ENCODE data around the gene DRC1.
"Not testable (repeated sequence)": the region's sequence is repeated elsewhere in the genome, so short reads cannot be mapped to it uniquely, and the experiment has no call there.

DRC1 gene

DNA sequence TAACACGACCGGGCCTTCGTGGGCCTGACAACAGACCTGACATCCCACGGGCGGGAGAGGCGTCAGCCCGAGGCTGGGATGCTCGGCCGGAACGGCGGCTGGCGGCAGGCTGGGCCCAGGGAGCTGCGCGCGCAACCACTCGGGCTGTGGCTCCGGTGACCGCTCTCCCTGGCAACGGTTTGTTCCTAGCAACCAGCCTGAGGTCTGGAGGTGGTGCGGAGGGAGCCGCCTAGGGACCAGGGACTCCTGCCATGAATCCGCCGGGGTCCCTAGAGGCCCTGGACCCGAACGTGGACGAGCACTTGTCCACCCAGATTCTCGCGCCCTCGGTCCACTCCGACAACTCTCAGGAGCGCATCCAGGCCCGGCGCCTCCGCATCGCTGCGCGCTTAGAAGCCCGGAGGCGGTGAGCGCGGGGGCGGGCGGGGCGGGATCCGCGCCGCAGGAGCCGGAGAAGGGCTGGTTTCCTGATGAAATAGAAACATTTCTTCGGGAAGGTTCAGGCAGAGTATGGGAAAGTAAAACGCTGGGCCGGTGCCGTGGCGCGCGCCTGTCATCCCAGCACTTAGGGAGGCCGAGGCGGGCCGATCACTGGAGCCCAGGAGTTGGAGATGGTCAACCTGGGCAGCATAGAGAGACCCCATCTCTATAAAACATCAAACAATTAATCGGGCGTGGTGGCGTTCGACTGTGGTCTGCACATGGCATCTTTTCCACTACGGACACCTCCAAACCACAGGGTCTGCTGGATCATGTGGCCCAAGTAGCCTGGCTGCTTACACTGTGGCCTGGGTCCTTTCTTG, at the start of gene DRC1:
DRC1 (plus strand) TSS at position 182 of the 803 bp plus-strand sequence; CDS start at position 252, 70 bp downstream.
- DNase-seq: no peak

DNA sequence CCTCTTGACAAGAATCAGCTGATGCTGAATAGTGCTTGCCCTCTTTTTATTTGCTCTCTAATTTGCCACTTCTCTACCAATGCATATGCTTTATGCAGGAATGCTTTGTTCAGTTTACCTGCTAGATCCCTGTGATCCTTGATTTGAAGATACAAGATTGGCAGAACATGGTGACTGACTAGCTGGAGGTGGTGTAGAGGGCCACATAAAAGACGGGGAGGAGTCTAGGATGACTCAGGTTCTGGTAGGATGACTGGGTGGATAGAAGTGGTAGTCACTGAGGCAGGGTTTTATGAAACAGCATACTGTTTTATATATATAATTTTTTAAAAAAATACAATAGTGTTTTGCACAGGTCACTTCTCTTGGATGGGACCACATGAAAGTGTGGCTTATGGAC, 48.8 kb upstream of the DRC1 start:
- no peak for DNase-seq

DNA sequence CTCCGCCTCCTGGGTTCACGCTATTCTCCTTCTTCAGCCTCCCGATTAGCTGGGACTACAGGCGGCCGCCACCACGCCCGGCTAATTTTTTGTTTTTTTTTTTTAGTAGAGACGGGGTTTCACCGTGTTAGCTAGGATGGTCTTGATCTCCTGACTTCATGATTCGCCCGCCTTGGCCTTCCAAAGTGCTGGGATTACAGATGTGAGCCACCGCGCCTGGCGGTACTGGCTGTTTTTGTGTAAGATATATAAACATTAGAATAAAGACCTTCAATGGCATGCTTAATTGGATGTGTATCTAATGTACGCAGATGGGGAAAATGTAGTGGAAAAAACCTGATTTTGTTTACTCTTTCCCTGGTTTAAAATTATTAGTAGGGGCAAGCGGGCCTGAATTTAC, 47.3 kb upstream of the DRC1 start:
- not testable (repeated sequence) for DNase-seq

DNA sequence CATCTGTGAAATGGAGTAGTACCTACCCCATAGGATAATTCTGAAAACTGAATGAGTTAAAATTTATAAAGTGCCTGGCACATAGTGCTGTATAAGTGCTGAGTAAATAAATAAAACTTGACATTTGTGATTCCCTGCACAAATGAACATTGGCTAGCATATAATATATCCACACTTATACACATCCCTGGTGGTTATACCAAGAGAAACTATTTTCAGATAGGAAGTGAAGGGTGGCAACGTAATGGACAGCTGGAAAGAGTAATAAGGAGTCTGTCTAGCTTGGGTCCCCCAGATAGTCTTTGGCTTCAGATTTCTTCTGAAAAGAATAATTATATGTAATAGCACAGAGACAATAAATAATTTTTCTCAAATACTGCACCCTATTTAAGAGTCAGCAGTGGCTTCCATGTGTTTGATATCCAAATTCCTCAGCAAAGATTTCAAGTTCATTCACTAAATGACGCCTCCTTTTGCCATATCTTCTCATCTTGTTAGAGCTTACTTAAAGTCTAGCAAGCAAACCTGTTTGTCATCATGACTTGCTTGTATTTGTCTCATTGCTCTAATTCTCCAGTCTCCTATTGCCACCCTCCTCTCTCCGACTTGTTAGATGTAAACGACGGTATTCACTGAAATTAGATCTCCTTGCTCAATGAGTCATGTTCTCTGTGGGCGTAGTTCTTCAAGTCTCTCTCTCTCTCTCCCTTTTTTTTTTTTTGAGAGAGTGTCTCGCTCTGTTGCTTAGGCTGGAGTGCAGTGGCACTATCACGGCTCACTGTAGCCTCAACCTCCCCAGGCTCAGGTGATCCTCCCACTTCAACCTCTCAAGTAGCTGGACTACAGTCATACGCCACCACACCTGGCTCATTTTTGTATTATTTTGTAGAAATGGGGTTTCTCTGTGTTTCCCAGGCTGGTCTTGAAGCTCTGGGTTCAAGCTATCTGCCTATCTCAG, 46.4 kb upstream of the DRC1 start:
- no peak for DNase-seq

DNA sequence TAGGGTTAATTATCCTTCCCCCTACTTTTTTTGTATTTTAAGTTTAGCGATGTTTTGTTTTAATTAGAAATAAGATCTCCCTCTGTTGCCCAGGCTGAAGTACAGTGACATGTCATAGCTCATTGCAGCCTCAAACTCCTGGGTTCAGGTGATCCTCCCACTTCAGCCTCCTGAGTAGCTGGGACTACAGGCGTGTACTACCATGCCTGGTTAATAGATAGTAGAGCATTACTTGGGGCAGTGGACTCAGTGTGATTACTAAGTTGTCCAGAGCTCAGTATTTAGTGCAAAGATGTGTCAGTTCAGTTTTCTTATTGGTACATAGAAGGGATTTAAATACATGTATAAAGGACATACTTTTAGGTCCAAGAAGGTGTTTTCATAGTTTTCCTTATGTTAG, 45.6 kb upstream of the DRC1 start:
- no peak for DNase-seq

DNA sequence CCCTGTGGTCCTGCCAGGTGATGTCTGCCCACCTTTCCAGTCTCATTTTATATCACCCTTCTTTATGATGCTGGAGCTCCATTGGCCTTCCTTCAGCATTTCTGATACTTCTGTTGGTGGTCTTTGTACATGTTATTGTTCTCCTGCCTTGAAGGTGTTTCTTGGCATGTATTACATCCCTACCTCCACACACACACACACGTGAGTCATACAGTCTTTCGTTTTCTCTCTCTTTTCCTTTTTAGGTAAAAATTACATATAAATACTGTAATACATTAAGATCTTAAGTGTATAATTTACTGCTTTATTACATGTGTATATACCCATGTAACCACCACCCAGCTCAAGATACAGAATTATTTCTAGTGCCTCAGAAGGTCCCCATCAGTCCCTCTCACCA, 44.9 kb upstream of the DRC1 start:
- DNase-seq: no peak

DNA sequence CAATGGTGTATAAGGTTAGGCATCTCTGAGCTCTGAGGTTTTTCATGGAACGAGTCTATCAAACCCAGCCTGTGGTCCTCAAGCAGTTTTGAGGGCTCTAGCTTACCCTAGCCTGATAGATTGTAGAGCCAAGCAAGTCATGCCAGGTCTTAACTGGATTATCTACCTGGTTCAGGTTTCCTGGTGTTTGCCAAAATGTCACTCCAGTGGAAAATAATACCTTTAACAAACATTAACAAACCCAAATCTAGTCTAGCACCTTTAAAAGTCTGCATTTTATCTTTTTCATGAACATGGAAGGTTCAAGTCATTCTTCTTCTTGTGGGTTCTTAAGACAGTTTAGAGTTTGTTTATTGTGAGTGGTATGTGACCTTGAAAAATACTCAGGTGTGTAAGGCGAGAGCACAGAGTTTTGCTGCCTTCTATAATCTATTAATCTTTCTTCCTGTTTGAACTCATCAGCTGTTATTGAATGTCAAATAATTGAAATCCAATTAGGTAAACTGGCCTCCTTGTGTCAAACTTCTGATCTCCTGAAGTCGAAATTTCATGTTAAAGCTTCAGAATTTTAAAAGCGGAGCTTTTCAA, 41.7 kb upstream of the DRC1 start:
- no peak for DNase-seq

DNA sequence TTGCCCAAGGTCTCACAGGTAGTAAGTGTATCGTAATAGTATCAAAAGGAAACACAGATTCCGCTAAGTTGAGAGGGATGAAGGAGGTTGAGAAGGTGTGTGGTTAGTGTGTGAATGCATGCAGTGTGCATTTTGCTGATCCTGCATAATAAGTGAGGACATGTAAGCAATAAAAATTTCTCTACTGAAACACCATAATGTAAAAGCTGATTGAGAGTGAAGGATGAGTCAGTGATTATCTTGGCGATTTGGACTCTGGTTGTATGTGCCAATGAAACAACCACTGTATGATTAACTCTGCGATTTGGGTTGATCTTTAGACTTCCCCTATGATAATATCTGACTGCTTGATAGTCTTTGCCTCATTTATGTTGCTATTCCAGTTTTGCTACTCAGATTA, 38.4 kb upstream of the DRC1 start:
- no peak for DNase-seq

DNA sequence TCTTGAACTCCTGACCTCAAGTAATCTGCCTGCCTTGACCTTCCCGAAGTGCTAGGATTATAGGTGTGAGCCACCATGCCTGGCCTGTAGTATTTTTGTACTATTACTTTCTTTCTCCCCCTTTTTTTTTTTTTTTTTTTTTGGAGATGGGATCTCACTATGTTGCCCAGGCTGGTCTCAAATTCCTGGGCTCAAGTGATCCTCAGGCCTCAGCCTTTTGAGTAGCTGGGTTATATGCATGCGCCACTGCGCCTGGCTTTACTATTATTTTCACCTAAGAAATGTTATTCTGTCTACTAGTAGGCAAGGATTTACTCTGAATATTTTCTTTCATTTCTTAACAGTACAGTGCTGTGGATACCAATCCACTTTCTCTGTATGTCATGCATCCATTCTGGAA, 37.8 kb upstream of the DRC1 start:
- no peak for DNase-seq

DNA sequence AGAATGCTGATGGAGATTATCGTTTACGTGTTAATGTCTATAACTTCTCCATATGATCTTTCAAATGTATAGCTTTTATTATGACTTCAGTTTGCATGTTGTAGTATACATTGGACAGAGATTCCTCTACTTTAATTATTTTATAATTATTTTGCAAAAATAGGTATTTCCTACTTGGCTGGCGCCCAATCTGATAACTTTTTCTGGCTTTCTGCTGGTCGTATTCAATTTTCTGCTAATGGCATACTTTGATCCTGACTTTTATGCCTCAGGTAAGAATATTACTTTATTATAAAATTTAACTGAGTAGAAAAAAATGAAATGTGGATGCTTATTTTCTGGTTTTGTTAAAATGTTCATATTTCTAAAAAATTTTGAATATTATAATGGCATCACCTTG, 37.1 kb upstream of the DRC1 start:
- no peak for DNase-seq

DNA sequence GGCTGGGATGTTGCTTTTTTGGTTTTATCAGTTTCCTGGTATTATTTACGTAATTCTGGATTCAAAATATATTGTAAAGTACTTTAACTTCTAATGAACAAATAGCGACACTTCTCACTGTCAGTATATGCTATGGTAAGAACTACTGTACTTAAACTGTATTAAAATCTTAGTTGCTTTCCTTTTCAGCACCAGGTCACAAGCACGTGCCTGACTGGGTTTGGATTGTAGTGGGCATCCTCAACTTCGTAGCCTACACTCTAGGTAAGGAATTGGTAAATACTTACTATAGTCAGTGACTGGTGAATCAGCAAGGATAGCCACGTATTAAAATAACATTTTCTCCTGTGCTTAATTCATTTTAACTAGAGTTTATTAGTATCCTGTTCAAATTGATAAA, 34.8 kb upstream of the DRC1 start:
- DNase-seq: no peak

DNA sequence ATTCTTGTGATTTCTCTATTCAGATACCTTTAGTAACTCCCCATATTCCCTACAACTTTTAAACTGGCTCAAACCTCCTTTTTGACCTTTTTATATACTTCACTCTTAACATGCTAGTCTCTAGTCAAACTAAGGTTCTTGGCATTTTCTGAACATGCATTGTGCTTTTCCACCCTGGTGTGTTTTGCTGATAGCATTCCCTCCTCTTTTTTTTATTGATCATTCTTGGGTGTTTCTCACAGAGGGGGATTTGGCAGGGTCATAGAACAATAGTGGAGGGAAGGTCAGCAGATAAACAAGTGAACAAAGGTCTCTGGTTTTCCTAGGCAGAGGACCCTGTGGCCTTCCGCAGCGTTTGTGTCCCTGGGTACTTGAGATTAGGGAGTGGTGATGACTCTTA, 32.1 kb upstream of the DRC1 start:
- not testable (repeated sequence) for DNase-seq

DNA sequence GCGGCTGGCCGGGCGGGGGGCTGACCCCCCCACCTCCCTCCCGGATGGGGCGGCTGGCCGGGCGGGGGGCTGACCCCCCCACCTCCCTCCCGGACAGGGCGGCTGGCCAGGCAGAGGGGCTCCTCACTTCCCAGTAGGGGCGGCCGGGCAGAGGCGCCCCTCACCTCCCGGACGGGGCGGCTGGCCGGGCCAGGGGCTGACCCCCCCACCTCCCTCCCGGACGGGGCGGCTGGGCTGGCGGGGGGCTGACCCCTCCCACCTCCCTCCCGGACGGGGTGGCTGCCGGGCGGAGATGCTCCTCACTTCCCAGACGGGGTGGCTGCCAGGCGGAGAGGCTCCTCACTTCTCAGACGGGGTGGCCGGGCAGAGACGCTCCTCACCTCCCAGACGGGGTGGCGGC, 30.8 kb upstream of the DRC1 start:
- DNase-seq: not testable (repeated sequence)

DNA sequence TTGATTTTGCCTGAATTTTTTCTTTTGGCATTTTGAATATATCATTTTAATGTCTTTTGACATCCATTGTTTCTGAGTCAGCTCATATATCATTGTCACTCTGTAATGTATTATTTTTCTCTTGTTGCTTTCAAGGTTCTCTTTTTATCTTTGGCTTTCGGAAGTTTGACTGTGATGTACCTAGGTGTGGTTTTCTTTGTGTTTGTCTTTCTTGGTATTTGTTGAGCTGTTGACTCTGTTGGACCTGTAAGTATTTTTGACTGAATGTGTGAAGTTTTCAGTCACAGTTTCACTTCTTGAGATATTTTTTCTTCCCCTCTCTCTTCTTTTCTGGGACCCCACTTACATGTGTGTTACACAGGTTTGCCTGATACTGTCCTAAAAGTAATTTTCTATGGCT, 24.9 kb upstream of the DRC1 start:
- no peak for DNase-seq

DNA sequence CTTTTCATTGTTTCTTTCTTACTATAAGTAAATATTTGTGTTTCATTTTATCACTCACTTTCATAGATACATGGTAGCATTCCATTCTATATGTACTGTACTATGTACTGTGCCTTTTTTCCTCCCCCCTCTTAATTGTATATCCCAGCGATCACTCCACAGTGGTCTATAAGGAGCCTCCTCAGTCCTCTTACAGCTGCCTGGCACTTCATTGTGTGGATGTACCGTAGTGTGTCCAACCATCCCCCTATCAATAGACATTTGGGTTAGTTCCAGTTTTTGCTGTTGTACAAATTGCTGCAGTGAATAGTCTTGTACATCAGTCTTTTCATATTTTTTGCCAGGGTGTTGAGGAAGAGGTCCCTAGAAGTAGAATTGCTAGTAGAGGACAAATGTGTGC, 21.4 kb upstream of the DRC1 start:
- no peak for DNase-seq

DNA sequence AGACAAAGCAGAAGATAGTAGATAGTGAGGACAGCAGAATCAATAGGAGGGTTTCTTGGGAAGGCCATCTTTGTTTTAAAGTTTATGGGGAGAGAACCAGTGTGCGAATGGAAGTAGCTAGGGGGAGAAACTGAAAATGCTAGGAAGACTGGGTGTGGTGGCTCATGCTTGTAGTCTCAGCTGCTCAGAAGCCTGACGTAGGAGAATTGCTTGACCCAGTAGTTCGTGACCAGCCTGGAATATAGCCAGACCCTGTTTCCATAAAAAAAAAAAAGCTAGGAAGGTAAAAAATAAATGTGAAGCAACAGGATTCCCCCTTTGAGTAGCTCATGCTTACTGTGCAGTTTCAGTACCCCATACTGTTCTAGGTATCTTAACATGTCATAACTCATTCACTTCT, 19.2 kb upstream of the DRC1 start:
- DNase-seq: no peak

DNA sequence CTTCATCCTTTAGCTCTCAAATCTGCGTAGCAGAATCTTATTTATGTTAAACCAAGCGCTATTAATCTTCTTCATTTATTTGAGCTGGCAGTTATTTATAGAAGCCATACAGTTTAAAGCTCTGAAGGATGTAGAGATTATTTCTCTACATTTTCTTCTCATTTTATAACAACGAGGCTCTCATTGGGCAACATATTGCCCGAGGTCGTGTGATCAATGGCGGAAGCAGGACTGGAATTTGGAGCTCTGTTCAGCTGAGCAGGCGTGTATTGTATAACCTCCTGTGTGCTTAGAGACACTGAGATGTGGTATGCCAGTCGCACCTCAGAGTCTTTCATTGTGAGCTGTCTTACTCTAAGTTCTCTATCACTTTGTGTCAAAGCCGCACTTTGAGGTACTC, 17.5 kb upstream of the DRC1 start:
- DNase-seq: no peak

DNA sequence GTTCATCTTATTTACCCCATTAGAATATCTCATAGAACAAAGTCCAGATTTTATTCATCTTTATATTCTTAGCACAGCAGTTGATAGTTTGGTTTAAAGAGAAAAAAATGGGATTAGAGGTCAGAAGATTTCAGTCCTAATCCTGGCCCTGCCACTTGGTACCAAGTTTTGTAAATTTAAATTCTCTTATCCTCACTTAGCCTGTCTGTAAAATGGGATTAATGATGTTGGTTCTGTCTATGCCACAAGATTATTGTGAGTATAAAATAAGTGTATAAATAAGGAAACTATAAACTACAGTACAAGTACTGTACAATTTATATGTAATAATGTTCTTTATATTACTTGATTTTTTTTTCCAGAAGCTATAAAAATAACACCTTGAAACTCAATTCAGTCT, 17.1 kb upstream of the DRC1 start:
- DNase-seq: no peak

DNA sequence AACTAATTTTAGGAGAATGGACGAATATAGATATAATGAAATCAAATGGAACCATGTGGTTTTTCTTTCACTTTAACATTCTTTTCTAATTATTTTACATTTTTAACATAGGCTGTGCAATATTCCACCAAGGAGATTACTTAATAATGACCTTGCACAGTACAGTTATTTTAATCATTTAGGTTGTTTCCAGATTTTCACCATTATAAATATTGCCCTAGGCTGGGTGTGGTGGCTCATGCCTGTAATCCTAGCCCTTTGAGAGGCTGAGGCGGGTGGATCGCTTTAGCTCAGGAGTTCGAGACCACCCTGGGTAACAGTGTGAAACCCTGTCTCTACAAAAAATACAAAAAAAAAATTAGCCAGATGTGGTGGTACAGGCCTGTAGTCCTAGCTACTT, 14.5 kb upstream of the DRC1 start:
- no peak for DNase-seq

DNA sequence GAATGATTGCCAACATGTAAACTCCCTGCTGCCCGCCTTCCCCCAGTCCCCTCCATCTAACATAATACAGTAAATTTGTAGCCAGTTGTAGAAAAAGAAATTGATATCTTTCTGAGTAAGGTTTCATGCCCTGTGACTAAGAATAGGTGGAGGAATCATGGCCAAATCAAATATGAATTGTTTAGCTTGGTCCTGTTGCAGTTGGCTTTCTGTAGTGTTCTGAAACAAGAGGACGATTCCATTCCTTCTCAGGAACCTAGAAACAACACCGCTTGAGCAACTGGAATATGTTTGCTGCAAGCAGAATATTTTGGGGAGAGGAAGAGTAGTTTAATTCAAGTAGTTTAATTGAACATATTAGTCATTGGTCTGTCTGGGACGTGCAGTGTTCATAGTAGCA, 7.0 kb upstream of the DRC1 start:
- DNase-seq: no peak

DNA sequence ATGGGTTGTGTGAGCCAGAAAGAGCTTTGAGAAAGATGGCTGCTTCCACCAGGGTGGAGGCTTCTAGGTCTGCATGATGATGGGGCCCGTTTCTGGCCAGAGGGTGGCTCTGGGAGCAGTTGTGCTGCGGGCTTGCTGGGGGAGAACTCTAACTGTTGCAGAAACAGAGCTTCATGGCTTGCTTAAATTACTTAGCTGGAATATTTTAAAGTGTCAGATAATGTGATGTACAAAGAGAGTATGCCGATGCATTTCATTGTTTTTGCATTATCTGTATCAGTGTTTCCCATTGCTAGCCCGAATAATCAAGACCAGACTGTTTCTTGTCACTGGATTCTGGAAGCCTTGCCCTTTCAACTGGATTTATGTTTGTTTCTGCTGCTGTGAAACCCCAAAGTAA, 6.3 kb upstream of the DRC1 start:
- no peak for DNase-seq

DNA sequence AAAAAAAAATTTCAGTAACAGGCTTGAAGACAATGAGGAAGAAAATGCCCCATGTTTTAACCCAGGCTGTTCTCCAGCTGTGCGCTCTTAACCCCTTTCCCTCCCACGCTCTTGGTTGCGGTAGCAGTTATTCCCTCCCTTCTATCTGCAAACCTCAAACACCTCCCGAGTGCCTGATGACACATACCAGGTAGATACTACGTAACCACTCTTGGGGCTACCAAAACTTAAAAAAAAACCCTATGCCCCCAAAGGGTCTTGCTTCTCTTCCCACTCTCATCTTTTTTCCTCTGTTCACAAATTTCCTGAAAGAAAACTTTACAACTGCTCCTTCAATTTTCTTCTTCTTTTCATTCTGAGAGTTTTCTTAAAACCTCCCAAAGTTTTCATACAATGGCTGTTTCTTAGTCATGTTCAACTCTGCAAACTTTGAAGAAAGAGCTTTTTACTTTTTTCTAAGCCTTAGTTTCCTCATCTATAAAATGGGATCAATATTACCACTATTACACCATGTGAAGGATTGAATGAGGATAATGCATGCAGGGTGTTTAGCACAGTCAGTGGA, 4.9 kb upstream of the DRC1 start:
- no peak for DNase-seq

DNA sequence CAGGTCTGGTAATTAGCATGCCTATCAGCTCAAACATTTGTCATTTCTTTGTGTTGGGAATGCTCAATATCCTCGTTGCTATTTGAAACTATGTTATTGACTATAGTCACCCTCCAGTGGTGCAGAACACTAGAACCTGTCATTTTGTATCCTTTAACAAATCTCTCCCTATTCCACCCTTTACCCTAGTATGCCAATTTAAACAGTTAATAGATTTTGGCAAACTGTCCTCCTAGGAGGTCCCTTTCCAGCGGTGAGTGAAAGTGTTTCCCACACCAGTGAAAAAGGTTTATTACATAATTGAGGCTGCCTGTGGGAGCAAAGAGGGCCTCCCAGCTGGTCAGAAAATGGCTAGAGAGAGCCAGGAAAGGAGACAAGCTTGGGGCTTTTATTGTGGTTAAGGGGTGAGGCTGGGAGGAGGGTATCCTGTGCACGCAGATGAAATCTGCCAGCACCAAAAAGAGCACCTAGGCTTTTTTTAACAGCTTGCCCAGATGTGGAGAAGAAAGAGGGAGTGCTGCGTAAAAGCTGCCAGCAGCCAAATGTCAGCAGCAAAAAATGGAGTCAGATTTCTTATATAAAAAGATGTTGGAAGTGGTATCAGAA, 1.8 kb upstream of the DRC1 start:
- DNase-seq: no peak
